WTC11 (cell line): Measurements from ENCODE around the gene UCP1.

Experiments
- CBFB ChIP-seq: sonication (generic); formaldehyde crosslinking; IDR thresholded peaks from 2 replicates; pipeline ENCODE4 v1.8.1; 2022; ENCODE audit warnings: mild to moderate bottlenecking, low read depth, missing genetic modification reagents
- ESRRA ChIP-seq: sonication (generic); formaldehyde crosslinking; IDR thresholded peaks from 2 replicates; pipeline ENCODE4 v1.8.1; 2022; ENCODE audit warnings: mild to moderate bottlenecking, missing genetic modification reagents, borderline replicate concordance
- FOXJ3 ChIP-seq: sonication (generic); formaldehyde crosslinking; IDR thresholded peaks from 2 replicates; pipeline ENCODE4 v1.9.0; 2021; ENCODE audit warnings: missing genetic modification reagents, mild to moderate bottlenecking, borderline replicate concordance
- JUN ChIP-seq: sonication (generic); formaldehyde crosslinking; IDR thresholded peaks from 2 replicates; pipeline ENCODE4 v1.8.0; 2023; ENCODE audit warnings: mild to moderate bottlenecking, missing genetic modification reagents
- RELA ChIP-seq: sonication (generic); formaldehyde crosslinking; IDR thresholded peaks from 2 replicates; pipeline ENCODE4 v1.8.1; 2022; ENCODE audit warnings: missing genetic modification reagents, mild to moderate bottlenecking, borderline replicate concordance
- TCF7 ChIP-seq: sonication (generic); formaldehyde crosslinking; IDR thresholded peaks from 2 replicates; pipeline ENCODE4 v1.8.0; 2022; ENCODE audit warnings: mild to moderate bottlenecking, low read depth, missing genetic modification reagents, moderate library complexity
- ZNF416 ChIP-seq: fragments of 250-450 bp; sonication (Bioruptor Pico); IDR thresholded peaks from 2 replicates; pipeline ENCODE4 v1.9.0; 2021; ENCODE audit warnings: mild to moderate bottlenecking, inconsistent platforms
- TF ChIP-seq, protein P1 (sequence below): fragments of 200-600 bp; IDR thresholded peaks from 2 replicates; pipeline ENCODE4 v1.8.0; 2022; ENCODE audit warnings: antibody characterized with exemption
- TF ChIP-seq, protein P2 (sequence below): fragments of 250-450 bp; sonication (Bioruptor Pico); IDR thresholded peaks from 2 replicates; pipeline ENCODE4 v1.9.0; 2021; ENCODE audit warnings: mild to moderate bottlenecking, borderline replicate concordance
- TF ChIP-seq, protein P3 (sequence below): sonication (generic); formaldehyde crosslinking; conservative IDR thresholded peaks from 2 replicates; pipeline ENCODE4 v1.8.1; 2023; ENCODE audit warnings: mild to moderate bottlenecking, low read depth, missing genetic modification reagents, moderate library complexity
- TF ChIP-seq, protein P4 (sequence below): sonication (generic); formaldehyde crosslinking; conservative IDR thresholded peaks from 2 replicates; pipeline ENCODE4 v1.8.1; 2022; ENCODE audit warnings: mild to moderate bottlenecking, missing genetic modification reagents
- TF ChIP-seq, protein P5 (sequence below): sonication (generic); formaldehyde crosslinking; IDR thresholded peaks from 2 replicates; pipeline ENCODE4 v1.8.0; 2022; ENCODE audit warnings: mild to moderate bottlenecking, missing genetic modification reagents
- TF ChIP-seq, protein P6 (sequence below): sonication (generic); formaldehyde crosslinking; IDR thresholded peaks from 2 replicates; pipeline ENCODE4 v1.8.1; 2023; ENCODE audit warnings: mild to moderate bottlenecking, missing genetic modification reagents, moderate library complexity

DNA sequence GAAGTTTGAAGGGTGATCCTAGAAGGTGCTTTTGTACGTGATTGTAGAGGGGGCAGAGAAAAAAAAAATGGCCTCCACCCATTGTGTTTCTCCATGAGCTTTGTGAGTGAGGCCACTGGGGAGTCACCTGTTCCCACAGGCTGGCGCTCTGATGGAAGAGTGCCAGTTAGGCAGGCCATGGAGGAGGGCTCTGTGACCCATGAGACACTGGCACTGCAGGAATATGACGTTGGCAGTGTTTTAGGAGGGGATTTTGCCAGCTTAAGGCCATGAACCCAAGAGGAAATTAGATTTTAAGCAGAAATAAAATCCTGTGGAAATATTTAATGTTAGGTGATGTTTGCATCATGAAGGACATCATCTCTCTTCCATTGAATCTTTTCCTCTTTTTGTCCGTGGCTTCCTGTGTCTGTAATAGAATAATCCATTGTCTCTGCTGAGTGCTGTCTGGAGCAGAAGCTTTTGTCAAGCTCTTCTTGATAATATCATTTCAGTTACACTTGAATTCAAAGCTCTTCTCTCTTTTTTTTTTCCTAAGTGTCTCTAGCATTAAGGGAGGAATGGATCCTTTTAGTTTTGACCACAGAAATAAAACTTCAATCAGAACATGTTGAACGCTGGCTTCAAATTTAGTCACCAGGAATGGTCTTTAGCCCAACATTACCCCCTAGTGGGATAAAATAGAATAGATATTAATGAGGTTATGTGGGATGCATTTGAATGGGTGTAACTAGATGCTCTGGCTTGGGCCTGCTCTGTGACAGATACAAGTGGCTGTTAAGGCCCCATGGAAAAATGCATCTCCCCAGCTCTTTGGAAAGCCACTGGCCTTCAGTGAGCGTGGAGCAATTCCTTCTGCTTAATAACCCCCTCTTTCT is 41.0 kb upstream of the UCP1 start:
- TF ChIP-seq, protein P1, sequence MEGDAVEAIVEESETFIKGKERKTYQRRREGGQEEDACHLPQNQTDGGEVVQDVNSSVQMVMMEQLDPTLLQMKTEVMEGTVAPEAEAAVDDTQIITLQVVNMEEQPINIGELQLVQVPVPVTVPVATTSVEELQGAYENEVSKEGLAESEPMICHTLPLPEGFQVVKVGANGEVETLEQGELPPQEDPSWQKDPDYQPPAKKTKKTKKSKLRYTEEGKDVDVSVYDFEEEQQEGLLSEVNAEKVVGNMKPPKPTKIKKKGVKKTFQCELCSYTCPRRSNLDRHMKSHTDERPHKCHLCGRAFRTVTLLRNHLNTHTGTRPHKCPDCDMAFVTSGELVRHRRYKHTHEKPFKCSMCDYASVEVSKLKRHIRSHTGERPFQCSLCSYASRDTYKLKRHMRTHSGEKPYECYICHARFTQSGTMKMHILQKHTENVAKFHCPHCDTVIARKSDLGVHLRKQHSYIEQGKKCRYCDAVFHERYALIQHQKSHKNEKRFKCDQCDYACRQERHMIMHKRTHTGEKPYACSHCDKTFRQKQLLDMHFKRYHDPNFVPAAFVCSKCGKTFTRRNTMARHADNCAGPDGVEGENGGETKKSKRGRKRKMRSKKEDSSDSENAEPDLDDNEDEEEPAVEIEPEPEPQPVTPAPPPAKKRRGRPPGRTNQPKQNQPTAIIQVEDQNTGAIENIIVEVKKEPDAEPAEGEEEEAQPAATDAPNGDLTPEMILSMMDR: no peak
- no peak for TF ChIP-seq ESRRA (CRISPR knock-in tag)
- TF ChIP-seq JUN (CRISPR knock-in tag): no peak
- TF ChIP-seq FOXJ3: no peak
- TF ChIP-seq, protein P2, sequence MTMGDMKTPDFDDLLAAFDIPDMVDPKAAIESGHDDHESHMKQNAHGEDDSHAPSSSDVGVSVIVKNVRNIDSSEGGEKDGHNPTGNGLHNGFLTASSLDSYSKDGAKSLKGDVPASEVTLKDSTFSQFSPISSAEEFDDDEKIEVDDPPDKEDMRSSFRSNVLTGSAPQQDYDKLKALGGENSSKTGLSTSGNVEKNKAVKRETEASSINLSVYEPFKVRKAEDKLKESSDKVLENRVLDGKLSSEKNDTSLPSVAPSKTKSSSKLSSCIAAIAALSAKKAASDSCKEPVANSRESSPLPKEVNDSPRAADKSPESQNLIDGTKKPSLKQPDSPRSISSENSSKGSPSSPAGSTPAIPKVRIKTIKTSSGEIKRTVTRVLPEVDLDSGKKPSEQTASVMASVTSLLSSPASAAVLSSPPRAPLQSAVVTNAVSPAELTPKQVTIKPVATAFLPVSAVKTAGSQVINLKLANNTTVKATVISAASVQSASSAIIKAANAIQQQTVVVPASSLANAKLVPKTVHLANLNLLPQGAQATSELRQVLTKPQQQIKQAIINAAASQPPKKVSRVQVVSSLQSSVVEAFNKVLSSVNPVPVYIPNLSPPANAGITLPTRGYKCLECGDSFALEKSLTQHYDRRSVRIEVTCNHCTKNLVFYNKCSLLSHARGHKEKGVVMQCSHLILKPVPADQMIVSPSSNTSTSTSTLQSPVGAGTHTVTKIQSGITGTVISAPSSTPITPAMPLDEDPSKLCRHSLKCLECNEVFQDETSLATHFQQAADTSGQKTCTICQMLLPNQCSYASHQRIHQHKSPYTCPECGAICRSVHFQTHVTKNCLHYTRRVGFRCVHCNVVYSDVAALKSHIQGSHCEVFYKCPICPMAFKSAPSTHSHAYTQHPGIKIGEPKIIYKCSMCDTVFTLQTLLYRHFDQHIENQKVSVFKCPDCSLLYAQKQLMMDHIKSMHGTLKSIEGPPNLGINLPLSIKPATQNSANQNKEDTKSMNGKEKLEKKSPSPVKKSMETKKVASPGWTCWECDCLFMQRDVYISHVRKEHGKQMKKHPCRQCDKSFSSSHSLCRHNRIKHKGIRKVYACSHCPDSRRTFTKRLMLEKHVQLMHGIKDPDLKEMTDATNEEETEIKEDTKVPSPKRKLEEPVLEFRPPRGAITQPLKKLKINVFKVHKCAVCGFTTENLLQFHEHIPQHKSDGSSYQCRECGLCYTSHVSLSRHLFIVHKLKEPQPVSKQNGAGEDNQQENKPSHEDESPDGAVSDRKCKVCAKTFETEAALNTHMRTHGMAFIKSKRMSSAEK (CRISPR knock-in tag): no peak
- TF ChIP-seq, protein P3, sequence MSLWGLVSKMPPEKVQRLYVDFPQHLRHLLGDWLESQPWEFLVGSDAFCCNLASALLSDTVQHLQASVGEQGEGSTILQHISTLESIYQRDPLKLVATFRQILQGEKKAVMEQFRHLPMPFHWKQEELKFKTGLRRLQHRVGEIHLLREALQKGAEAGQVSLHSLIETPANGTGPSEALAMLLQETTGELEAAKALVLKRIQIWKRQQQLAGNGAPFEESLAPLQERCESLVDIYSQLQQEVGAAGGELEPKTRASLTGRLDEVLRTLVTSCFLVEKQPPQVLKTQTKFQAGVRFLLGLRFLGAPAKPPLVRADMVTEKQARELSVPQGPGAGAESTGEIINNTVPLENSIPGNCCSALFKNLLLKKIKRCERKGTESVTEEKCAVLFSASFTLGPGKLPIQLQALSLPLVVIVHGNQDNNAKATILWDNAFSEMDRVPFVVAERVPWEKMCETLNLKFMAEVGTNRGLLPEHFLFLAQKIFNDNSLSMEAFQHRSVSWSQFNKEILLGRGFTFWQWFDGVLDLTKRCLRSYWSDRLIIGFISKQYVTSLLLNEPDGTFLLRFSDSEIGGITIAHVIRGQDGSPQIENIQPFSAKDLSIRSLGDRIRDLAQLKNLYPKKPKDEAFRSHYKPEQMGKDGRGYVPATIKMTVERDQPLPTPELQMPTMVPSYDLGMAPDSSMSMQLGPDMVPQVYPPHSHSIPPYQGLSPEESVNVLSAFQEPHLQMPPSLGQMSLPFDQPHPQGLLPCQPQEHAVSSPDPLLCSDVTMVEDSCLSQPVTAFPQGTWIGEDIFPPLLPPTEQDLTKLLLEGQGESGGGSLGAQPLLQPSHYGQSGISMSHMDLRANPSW (CRISPR knock-in tag): no peak
- TF ChIP-seq, protein P4, sequence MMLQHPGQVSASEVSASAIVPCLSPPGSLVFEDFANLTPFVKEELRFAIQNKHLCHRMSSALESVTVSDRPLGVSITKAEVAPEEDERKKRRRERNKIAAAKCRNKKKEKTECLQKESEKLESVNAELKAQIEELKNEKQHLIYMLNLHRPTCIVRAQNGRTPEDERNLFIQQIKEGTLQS (CRISPR knock-in tag): no peak
- no peak for TF ChIP-seq RELA
- no peak for TF ChIP-seq TCF7 (CRISPR knock-in tag)
- TF ChIP-seq, protein P5, sequence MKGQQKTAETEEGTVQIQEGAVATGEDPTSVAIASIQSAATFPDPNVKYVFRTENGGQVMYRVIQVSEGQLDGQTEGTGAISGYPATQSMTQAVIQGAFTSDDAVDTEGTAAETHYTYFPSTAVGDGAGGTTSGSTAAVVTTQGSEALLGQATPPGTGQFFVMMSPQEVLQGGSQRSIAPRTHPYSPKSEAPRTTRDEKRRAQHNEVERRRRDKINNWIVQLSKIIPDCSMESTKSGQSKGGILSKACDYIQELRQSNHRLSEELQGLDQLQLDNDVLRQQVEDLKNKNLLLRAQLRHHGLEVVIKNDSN (CRISPR knock-in tag): no peak
- TF ChIP-seq, protein P6, sequence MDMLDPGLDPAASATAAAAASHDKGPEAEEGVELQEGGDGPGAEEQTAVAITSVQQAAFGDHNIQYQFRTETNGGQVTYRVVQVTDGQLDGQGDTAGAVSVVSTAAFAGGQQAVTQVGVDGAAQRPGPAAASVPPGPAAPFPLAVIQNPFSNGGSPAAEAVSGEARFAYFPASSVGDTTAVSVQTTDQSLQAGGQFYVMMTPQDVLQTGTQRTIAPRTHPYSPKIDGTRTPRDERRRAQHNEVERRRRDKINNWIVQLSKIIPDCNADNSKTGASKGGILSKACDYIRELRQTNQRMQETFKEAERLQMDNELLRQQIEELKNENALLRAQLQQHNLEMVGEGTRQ: no peak
- TF ChIP-seq CBFB (CRISPR knock-in tag): no peak
- no peak for TF ChIP-seq ZNF416 (CRISPR knock-in tag)
